Fibroblast of lung (primary cell): Measurements from ENCODE around the gene PDZD7. TPM values are rescaled to one million over a fixed set of nuclear protein-coding genes. Genes with fewer than 3 reads are reported as not detected.

ENCODE experiments used
- DNase-seq, 2 donors: peaks; one replicate each; pipeline versions ENCODE4 v3.0.0 to v3.0.0-alpha.2; 2010; ENCODE audit warnings: low read depth in 2 of 2
- H2AFZ ChIP-seq: 2 replicates; pipeline ENCODE4 v1.5.1; 2012; ENCODE audit warnings: low read length, control low read depth, inconsistent platforms
- H3K27ac ChIP-seq: 2 replicates; pipeline ENCODE4 v1.5.1; 2011; ENCODE audit warnings: low read length, control low read depth; ENCODE audit not compliant: insufficient read depth
- H3K27me3 ChIP-seq: 2 replicates; pipeline ENCODE4 v1.5.1; 2011; ENCODE audit warnings: mild to moderate bottlenecking, low read length; ENCODE audit not compliant: control insufficient read depth, insufficient read depth
- H3K36me3 ChIP-seq: 2 replicates; pipeline ENCODE4 v1.5.1; 2011; ENCODE audit warnings: low read length; ENCODE audit not compliant: control insufficient read depth, insufficient read depth
- H3K4me1 ChIP-seq: 2 replicates; pipeline ENCODE4 v1.5.1; 2011; ENCODE audit warnings: low read length; ENCODE audit not compliant: control insufficient read depth, insufficient read depth; ENCODE audit errors: extremely low read depth
- H3K4me2 ChIP-seq: 2 replicates; pipeline ENCODE4 v1.5.1; 2011; ENCODE audit warnings: low read length, control low read depth; ENCODE audit not compliant: insufficient read depth; ENCODE audit errors: extremely low read depth
- H3K4me3 ChIP-seq, 4 experiments: fragments of 200-600 bp in 1 of 4; sonication (generic) in 1 of 4; replicated peaks in 1 of 4; 2 replicates each; pipeline ENCODE4 v1.5.1; 2011 to 2016; ENCODE audit warnings: low read length in 4 of 4, low read depth in 3 of 4, mild to moderate bottlenecking in 3 of 4, control low read depth in 2 of 4, inconsistent platforms in 1 of 4, mixed read lengths in 1 of 4; ENCODE audit not compliant: insufficient read depth in 1 of 4; ENCODE audit errors: control extremely low read depth in 1 of 4
- H3K79me2 ChIP-seq: 2 replicates; pipeline ENCODE4 v1.5.1; 2012; ENCODE audit warnings: mild to moderate bottlenecking, low read length, inconsistent platforms; ENCODE audit not compliant: control insufficient read depth, insufficient read depth
- H3K9ac ChIP-seq: 2 replicates; pipeline ENCODE4 v1.5.1; 2011; ENCODE audit warnings: mild to moderate bottlenecking, low read length, control low read depth; ENCODE audit not compliant: insufficient read depth
- H3K9me3 ChIP-seq: 2 replicates; pipeline ENCODE4 v1.5.1; 2012; ENCODE audit warnings: low read depth, low read length; ENCODE audit not compliant: control insufficient read depth, insufficient read depth
- H4K20me1 ChIP-seq: 2 replicates; pipeline ENCODE4 v1.5.1; 2011; ENCODE audit warnings: low read length; ENCODE audit not compliant: control insufficient read depth, insufficient read depth; ENCODE audit errors: extremely low read depth
- EZH2 ChIP-seq: IDR thresholded peaks from 2 replicates; pipeline ENCODE4 v1.5.1; 2012; ENCODE audit warnings: low read length, control low read depth, mild to moderate bottlenecking; ENCODE audit errors: missing control alignments
- polyA plus RNA-seq, 2 donors: library from polyadenylated mRNA; depleted of rRNA in 1 of 2; stranded (reverse) in 1 of 2; unstranded in 1 of 2; fragments of >200 nt; gene quantifications; 2 replicates each; pipeline ENCODE4 v1.2.1, GENCODE V29; 2011 to 2012; ENCODE audit warnings: missing spikeins in 1 of 2
- total RNA-seq: library from RNA; depleted of rRNA; stranded (reverse); fragments of >200 nt; gene quantifications from 2 replicates; pipeline ENCODE4 v1.2.1, GENCODE V29; 2014
- TF ChIP-seq, protein P1 (sequence below), 2 donors: IDR thresholded peaks in 1 of 2; conservative IDR thresholded peaks in 1 of 2; 1 replicate in 1 of 2; 2 replicates in 1 of 2; pipeline ENCODE4 v1.5.1; 2011 to 2012; ENCODE audit warnings: low read length in 2 of 2, control low read depth in 1 of 2, inconsistent platforms in 1 of 2, low read depth in 1 of 2, mild to moderate bottlenecking in 1 of 2

Gene PDZD7
- total and polyA plus RNA-seq, 2 donors (not counting 1 experiment from before 2014, with no cell fraction given), result 0.42 to 1.3 TPM

DNA sequence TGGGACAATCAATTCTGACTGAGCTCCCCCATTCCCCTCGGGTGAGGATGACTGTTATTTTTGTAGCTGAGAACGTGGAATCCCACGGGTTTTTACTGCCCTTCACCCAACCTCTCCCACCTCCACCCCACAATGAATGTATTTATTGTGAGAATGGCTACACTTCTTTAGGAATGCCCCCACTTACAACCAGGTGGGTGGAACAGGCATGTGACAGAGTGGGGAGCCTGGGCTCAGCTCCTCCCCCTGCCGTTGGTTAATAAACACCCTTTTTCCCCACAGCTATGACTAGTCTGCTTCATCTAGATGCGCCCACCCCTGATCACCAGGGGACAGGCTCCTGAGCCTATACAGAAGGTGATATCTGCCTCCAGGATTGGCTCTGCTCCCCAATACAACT, 45.6 kb downstream of the PDZD7 start:
- H3K4me2 ChIP-seq, result no peak overlapping the region

DNA sequence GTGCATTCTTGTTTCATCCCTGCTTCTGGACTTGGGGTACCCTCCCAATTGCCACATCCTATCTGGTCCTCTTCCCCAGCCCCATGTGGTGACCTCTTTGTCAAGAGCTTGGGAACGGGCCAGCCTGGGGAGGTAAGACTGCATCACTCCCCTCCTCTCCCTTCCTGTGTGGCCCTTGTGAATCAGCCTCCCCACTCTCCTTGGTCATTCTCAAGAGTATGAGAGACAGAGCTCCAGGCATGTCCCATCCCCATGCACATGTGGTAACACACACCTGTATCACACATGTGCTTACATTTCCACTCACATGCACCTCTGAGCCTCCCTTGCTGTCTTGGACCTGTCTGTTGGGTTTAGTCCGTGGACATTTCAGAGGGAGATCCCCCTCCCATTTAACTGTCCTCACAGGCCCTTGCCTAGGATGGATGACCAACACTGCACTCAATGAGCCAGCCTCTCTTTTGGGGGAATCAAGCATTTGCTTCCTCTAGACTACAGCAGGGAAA, 46.2 kb downstream of the PDZD7 start:
- no peak overlapping the region for H2AFZ ChIP-seq
- H4K20me1 ChIP-seq, result no peaks in the 10 kb centered on the region
- H3K27ac ChIP-seq, result no peak overlapping the region
- H3K27me3 ChIP-seq, result no peaks in the 10 kb centered on the region
- H3K79me2 ChIP-seq, result peaks cover 30% of the 10 kb centered on the region
- H3K4me1 ChIP-seq, result peaks cover 8% of the 10 kb centered on the region
- H3K36me3 ChIP-seq, result peaks cover 10% of the 10 kb centered on the region
- H3K9ac ChIP-seq, result no peak overlapping the region
- H3K4me3 ChIP-seq, result no peak overlapping the region
- no peak for TF ChIP-seq EZH2
- TF ChIP-seq, protein P1, sequence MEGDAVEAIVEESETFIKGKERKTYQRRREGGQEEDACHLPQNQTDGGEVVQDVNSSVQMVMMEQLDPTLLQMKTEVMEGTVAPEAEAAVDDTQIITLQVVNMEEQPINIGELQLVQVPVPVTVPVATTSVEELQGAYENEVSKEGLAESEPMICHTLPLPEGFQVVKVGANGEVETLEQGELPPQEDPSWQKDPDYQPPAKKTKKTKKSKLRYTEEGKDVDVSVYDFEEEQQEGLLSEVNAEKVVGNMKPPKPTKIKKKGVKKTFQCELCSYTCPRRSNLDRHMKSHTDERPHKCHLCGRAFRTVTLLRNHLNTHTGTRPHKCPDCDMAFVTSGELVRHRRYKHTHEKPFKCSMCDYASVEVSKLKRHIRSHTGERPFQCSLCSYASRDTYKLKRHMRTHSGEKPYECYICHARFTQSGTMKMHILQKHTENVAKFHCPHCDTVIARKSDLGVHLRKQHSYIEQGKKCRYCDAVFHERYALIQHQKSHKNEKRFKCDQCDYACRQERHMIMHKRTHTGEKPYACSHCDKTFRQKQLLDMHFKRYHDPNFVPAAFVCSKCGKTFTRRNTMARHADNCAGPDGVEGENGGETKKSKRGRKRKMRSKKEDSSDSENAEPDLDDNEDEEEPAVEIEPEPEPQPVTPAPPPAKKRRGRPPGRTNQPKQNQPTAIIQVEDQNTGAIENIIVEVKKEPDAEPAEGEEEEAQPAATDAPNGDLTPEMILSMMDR (conservative IDR thresholded peaks at IDR 0.05 in 1 of 2, IDR thresholded peaks at IDR 0.05 in 1 of 2; ENCODE audit: low read depth in 1 of 2, low read length in 2 of 2), result no peak
- H3K4me2 ChIP-seq, result no peak overlapping the region
- no peaks in the 10 kb centered on the region for H3K9me3 ChIP-seq
- no peak for DNase-seq

More for the DNA sequence above, 45.6 kb downstream of the PDZD7 start:
- Histone ChIP-seq H3K36me3 (peaks cover 10% of the 10 kb centered on the region), H2AFZ (no peak overlapping the region), H3K4me3 (no peak overlapping the region), H3K27me3 (no peaks in the 10 kb centered on the region), H3K4me1 (peaks cover 8% of the 10 kb centered on the region), H3K27ac (no peak overlapping the region), H3K9me3 (no peaks in the 10 kb centered on the region), H3K79me2 (peaks cover 31% of the 10 kb centered on the region), H3K9ac (no peak overlapping the region), H4K20me1 (no peaks in the 10 kb centered on the region)
- no peak for DNase-seq
- TF ChIP-seq, protein P1 (conservative IDR thresholded peaks at IDR 0.05 in 1 of 2, IDR thresholded peaks at IDR 0.05 in 1 of 2; ENCODE audit: low read depth in 1 of 2, low read length in 2 of 2), result no peak
- TF ChIP-seq EZH2, result no peak

DNA sequence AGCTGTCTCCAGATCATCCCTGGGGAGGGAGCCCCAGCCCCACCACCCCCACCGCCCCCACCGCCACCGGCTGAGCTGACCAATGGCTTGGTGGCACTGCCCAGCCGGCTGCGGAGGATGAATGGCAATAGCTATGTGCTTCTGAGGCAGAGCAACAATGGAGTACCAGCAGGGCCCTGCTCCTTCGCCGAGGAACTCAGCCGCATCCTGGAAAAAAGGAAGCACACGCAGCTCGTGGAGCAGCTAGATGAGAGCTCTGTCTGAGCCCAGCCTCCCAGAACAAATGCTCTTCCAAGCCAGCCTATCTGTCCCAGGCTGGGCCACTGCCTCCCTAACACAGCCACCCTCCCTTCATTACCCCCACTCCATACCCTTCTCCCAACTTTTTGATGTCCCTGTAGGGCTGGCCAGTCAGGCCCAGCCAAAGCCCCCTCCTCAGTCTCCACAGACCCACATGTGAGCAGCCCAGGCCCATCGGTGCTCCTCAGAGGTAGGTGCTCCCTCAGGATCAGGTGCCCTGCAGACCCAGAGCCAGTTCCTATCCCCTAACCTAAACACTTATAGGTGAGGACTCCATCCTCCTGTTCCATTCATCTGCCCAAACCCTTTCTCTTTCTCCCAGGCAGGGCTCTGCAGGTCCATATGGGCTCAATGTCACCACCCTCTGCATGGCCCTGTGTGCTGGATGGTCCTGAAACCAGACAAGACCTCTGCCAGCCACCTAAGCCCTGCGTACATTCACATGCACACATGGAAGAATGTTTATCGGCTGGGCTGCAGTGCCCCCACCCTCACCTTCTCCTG, 46.9 kb downstream of the PDZD7 start:
- Histone ChIP-seq H3K27me3 (no peaks in the 10 kb centered on the region), H3K79me2 (peaks cover 23% of the 10 kb centered on the region), H3K27ac (no peak overlapping the region), H2AFZ (no peak overlapping the region), H3K9me3 (no peaks in the 10 kb centered on the region), H3K9ac (no peak overlapping the region), H3K4me1 (peaks cover 8% of the 10 kb centered on the region), H4K20me1 (no peaks in the 10 kb centered on the region), H3K36me3 (peaks cover 9% of the 10 kb centered on the region), H3K4me2 (no peak overlapping the region), H3K4me3 (no peak overlapping the region)
- TF ChIP-seq EZH2, result no peak
- TF ChIP-seq, protein P1 (conservative IDR thresholded peaks at IDR 0.05 in 1 of 2, IDR thresholded peaks at IDR 0.05 in 1 of 2; ENCODE audit: low read depth in 1 of 2, low read length in 2 of 2), result no peak
- DNase-seq, result no peak
